Suprapubic skin (tissue), 3 donors: Measurements from ENCODE around the gene MGAT4B.

Experiments
- POLR2A ChIP-seq, 2 donors: fragments of 450-650 bp; IDR thresholded peaks; one replicate each; pipeline ENCODE4 v1.6.1; 2017; ENCODE audit warnings: antibody characterized with exemption in 2 of 2, mild to moderate bottlenecking in 2 of 2, moderate library complexity in 2 of 2
- TF ChIP-seq, protein P1 (sequence below), 2 donors: fragments of 200-600 bp in 1 of 2; fragments of 450-650 bp in 1 of 2; sonication (generic) in 1 of 2; IDR thresholded peaks; one replicate each; pipeline ENCODE4 v1.5.1; 2016 to 2019; ENCODE audit warnings: antibody characterized with exemption in 2 of 2, mild to moderate bottlenecking in 1 of 2, moderate library complexity in 1 of 2

DNA sequence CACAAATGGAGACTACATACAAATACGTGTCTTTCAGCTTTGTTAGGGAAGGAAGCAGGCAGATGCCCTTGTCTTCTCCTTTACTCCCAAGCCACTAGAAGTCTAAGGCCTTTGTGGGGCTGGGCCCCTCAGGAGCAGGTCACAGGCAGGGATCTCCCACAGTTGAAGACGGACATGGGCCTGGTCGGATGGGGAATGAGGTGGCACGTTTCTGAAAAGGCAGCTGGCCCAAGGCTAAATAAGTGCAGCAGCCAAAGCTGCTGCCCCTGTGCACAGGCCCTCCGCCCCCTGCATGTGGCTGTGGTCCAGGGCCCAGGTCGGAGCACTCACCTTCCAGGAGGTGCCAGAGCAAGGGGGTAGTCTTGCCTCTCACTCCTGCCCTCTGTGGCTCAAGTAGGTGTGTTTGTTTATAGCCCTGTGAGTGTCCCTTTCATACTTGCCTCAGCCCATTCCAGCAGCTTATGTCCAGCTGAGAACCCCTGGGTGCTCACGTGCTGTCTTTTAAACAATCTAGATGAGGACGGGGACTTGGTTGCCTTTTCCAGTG is 15.9 kb upstream of the MGAT4B start:
- TF ChIP-seq POLR2A (IDR thresholded peaks at IDR 0.05) = no peak
- TF ChIP-seq, protein P1, sequence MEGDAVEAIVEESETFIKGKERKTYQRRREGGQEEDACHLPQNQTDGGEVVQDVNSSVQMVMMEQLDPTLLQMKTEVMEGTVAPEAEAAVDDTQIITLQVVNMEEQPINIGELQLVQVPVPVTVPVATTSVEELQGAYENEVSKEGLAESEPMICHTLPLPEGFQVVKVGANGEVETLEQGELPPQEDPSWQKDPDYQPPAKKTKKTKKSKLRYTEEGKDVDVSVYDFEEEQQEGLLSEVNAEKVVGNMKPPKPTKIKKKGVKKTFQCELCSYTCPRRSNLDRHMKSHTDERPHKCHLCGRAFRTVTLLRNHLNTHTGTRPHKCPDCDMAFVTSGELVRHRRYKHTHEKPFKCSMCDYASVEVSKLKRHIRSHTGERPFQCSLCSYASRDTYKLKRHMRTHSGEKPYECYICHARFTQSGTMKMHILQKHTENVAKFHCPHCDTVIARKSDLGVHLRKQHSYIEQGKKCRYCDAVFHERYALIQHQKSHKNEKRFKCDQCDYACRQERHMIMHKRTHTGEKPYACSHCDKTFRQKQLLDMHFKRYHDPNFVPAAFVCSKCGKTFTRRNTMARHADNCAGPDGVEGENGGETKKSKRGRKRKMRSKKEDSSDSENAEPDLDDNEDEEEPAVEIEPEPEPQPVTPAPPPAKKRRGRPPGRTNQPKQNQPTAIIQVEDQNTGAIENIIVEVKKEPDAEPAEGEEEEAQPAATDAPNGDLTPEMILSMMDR (IDR thresholded peaks at IDR 0.05) = no peak
